HEK293T (cell line): ENCODE measurements around the gene C1GALT1.

Source experiments
- CTCF ChIA-PET: fragments of 350-600 bp; formaldehyde crosslinking; extraction: SDS; loops from one replicate; lab custom pipeline; 2021; ENCODE audit warnings: antibody characterized with exemption, inconsistent platforms; lab: Yijun Ruan, JAX
- POLR2A ChIA-PET: fragments of 350-600 bp; formaldehyde crosslinking; extraction: SDS; loops from one replicate; lab custom pipeline; 2020; ENCODE audit warnings: antibody characterized with exemption, inconsistent platforms; lab: Yijun Ruan, JAX
- DNase-seq: peaks from one replicate; pipeline ENCODE4 v3.0.0; 2012; ENCODE audit warnings: mixed read lengths; ENCODE audit errors: extremely low spot score
- ARNT ChIP-seq: fragments of 450-650 bp; IDR thresholded peaks from 2 replicates; pipeline ENCODE4 v1.6.1; 2017; ENCODE audit warnings: mild to moderate bottlenecking
- BHLHE40 ChIP-seq: fragments of 450-650 bp; IDR thresholded peaks from 2 replicates; pipeline ENCODE4 v1.6.1; 2016; ENCODE audit warnings: mild to moderate bottlenecking, moderate library complexity, borderline replicate concordance
- CTBP1 ChIP-seq: fragments of 450-650 bp; IDR thresholded peaks from 2 replicates; pipeline ENCODE4 v1.6.1; 2016; ENCODE audit warnings: borderline replicate concordance
- ELF4 ChIP-seq: fragments of 450-650 bp; IDR thresholded peaks from 2 replicates; pipeline ENCODE4 v1.6.1; 2017; ENCODE audit warnings: antibody characterized with exemption
- FOXA1 ChIP-seq: fragments of 450-650 bp; IDR thresholded peaks from 2 replicates; pipeline ENCODE4 v1.6.1; 2016; ENCODE audit warnings: mild to moderate bottlenecking
- FOXK2 ChIP-seq: fragments of 450-650 bp; IDR thresholded peaks from 2 replicates; pipeline ENCODE4 v1.6.1; 2016; ENCODE audit warnings: mild to moderate bottlenecking
- FOXM1 ChIP-seq: fragments of 450-650 bp; IDR thresholded peaks from 2 replicates; pipeline ENCODE4 v1.6.1; 2017; ENCODE audit warnings: mild to moderate bottlenecking, borderline replicate concordance
- HDGF ChIP-seq: fragments of 450-650 bp; IDR thresholded peaks from 2 replicates; pipeline ENCODE4 v1.6.1; 2017; ENCODE audit warnings: antibody characterized with exemption, borderline replicate concordance
- L3MBTL2 ChIP-seq: fragments of 450-650 bp; conservative IDR thresholded peaks from 2 replicates; pipeline ENCODE4 v1.6.1; 2016; ENCODE audit warnings: mild to moderate bottlenecking
- LEF1 ChIP-seq: fragments of 450-650 bp; IDR thresholded peaks from 2 replicates; pipeline ENCODE4 v1.6.1; 2017; ENCODE audit warnings: mild to moderate bottlenecking, borderline replicate concordance
- NFRKB ChIP-seq: fragments of 450-650 bp; IDR thresholded peaks from 2 replicates; pipeline ENCODE4 v1.6.1; 2016; ENCODE audit warnings: mild to moderate bottlenecking, moderate library complexity
- SP1 ChIP-seq: fragments of 450-650 bp; IDR thresholded peaks from 2 replicates; pipeline ENCODE4 v1.6.1; 2017
- SUZ12 ChIP-seq: fragments of 450-650 bp; IDR thresholded peaks from 2 replicates; pipeline ENCODE4 v1.6.1; 2016; ENCODE audit warnings: mild to moderate bottlenecking
- TARDBP ChIP-seq: fragments of 450-650 bp; IDR thresholded peaks from 2 replicates; pipeline ENCODE4 v1.6.1; 2016
- ZNF384 ChIP-seq: fragments of 450-650 bp; IDR thresholded peaks from 2 replicates; pipeline ENCODE4 v1.6.1; 2016
- TF ChIP-seq, protein P1 (sequence below): fragments of 450-650 bp; IDR thresholded peaks from 2 replicates; pipeline ENCODE4 v1.6.1; 2016

Gene C1GALT1

DNA sequence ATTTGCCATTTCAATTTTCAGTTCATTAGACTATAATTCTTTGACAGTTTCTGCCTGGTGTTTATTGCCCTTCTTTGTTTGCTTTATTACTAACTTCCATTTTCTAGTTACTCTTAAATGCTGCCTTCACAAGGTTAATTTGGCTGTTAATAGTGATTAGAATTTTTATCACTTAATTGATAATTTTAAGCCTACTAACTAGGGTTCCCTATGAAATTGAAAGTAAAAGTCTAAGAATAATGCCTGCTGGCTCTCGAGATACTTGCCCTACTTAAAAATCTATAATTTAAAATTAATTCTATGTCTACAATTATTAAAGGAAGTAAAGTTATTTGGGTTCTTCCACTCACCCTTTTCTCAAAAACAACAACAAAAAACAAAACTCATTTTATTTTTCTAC is 65.3 kb downstream of the C1GALT1 start:
- ChIA-PET CTCF (no interaction called here), POLR2A (no interaction called here)
- DNase-seq, result no peak
- TF ChIP-seq FOXK2 (no peak), ELF4 (no peak), SUZ12 (no peak)

DNA sequence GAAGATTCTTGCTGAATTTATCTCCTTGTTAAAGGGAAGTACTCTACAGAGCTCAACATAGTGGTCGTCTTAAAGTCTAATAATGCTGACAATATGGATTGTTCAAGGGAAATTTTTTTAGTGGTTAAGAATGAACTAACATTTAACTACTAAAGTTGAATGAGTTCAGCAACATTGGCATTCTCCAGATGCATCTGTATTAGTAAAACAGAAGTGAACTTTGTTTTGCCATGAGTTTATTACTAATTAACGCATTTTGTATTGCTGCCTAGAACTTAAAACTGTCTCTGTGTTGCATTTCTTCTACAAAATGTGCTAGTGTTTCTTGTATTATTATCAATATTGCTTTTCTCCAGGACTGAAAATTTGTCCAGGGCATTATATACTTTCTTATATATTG is 67.5 kb downstream of the C1GALT1 start:
- CTCF ChIA-PET, result interaction anchor here (0.6 kb wide), 1 partner anchor 17 kb away, joined by 11 read pairs; no protein-coding TSS in a partner anchor
- no peak for DNase-seq
- POLR2A ChIA-PET, result no interaction called here
- TF ChIP-seq NFRKB, result no peak
- no peak for TF ChIP-seq SUZ12
- TF ChIP-seq FOXM1, result no peak
- TF ChIP-seq SP1, result no peak
- no peak for TF ChIP-seq ELF4
- no peak for TF ChIP-seq ZNF384
- TF ChIP-seq BHLHE40, result no peak
- no peak for TF ChIP-seq LEF1

DNA sequence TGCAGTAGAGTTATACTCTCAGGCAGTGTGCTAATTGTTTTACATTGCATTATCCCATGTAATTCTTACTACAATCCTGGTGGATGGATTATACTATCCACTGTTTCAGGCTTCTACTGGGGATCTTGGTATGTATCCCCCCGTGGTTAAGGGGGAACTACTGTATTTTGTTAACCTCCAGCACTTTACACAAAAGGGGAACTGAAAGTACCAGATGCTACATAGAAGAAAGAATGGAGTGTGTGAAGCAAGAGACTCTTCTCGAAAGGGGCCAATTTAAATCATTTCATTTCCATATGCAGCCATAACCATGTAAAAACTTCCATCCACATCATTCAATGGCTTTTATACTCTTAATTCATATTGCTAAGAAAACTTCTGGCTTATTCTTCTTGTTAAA is 69.4 kb downstream of the C1GALT1 start:
- no peak for TF ChIP-seq ZNF384
- TF ChIP-seq NFRKB, result no peak
- no peak for TF ChIP-seq FOXA1
- TF ChIP-seq CTBP1, result no peak
- no peak for TF ChIP-seq BHLHE40
- no peak for TF ChIP-seq ELF4
- no peak for TF ChIP-seq LEF1
- no peak for TF ChIP-seq SP1
- CTCF ChIA-PET, result no interaction called here
- DNase-seq, result no peak
- POLR2A ChIA-PET, result no interaction called here

DNA sequence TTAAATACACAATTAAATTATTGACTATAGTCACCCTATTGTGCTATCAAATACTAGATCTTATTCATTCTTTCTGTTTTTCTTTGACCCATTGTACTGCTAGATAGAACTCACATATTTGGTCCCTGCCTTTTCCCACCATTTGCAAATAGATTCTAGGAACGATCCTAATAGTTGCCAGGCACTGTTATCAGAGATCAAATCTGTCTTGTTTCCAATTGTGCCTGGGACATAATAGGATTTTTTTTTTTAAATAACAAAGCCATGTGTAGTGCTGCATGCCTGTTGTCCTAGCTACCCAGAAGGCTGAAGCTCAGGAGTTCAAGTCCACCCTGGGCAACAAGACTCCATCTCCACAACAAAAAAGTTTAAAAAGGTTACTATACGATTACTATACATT is 72.0 kb downstream of the C1GALT1 start:
- CTCF ChIA-PET, result no interaction called here
- TF ChIP-seq HDGF (no peak), ZNF384 (no peak), SP1 (no peak), TARDBP (no peak), LEF1 (no peak), ELF4 (no peak), ARNT (no peak), SUZ12 (no peak), NFRKB (no peak), CTBP1 (no peak), L3MBTL2 (no peak), FOXM1 (no peak), BHLHE40 (no peak), FOXA1 (no peak), FOXK2 (no peak)
- TF ChIP-seq, protein P1, sequence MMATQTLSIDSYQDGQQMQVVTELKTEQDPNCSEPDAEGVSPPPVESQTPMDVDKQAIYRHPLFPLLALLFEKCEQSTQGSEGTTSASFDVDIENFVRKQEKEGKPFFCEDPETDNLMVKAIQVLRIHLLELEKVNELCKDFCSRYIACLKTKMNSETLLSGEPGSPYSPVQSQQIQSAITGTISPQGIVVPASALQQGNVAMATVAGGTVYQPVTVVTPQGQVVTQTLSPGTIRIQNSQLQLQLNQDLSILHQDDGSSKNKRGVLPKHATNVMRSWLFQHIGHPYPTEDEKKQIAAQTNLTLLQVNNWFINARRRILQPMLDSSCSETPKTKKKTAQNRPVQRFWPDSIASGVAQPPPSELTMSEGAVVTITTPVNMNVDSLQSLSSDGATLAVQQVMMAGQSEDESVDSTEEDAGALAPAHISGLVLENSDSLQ, result no peak
- DNase-seq, result no peak
- POLR2A ChIA-PET, result no interaction called here

DNA sequence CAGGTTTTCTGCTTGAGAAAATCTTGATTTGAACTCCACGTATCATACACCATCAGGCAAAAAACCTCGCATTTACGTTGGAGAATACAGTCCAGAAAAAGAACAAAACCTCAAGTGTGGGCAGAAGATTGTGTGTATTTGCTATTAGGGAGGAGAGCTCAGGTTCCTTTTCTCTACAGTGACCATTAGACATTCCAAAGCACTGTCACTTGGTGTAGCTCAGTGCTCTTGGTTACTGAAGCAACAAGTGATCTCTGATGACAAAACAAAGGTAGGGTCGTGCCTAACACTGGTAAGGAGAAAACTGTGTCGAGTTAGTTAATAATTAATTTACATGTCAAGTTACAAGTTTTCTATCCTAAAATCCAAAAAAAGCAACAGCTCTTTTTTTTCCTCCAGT is 72.6 kb downstream of the C1GALT1 start:
- no peak for DNase-seq
- ChIA-PET POLR2A (no interaction called here), CTCF (no interaction called here)
- TF ChIP-seq BHLHE40 (no peak), FOXK2 (no peak)
- TF ChIP-seq, protein P1, result no peak

DNA sequence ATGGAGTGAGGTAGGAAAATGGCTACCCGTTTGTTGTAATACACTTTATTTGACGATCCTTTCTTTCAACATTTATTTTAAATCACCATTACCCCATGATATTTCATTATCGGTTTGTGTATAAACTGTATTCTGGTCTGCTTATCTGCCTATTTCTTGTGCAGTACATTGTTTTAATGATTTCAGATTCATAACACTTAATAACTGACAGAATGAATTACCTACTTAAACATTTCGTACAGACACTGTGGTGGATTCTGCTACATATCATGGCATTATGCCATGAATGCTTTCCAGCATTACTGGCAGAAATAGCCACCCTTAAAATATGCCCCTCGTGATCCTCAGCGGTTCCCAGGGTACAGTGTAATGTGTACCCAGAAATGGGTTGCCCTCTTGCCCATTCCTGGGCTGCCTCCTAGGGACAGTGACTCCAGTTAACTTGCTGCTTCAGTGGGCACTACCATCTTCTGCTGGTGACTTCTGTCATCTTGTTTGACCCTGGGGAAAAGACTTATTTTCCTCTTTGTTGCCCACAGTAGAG is 74.5 kb downstream of the C1GALT1 start:
- CTCF ChIA-PET, result no interaction called here
- no peak for DNase-seq
- POLR2A ChIA-PET, result no interaction called here

DNA sequence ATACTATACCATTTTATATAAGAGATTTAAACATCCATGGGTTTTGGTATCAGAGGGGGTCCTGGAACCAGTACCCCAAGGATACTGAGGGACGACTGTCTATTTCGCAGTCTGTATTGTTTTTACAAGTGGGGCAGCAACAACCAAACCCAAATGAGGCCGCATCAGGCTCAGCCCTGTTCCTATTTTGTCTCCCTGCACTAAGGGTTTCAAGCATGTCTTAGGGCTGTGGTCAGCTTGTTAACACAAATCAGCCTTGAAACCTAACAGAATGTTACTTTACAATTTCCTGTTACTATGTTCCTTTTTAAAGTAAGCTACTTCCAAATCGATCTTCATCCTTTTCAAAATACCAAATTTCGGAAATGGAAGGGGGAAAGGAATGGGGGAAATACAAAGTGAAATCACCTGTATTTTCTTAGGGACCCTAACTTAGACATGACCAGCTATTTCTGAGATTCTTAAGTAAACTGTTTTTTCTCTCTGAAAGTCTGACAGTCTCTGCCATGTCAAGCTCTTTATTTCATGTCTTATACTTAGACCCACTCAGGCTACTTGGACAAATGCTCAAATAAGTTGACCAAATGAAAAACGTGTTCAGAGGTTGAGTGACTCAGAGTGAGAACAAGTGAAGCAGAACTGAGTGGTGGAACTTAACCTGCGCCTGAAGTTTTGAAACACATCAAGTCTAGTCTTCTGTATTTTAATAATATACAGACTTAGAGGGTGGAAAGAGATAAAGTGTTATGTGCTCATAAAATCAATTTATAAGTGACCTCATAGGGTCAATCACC is 75.8 kb downstream of the C1GALT1 start:
- TF ChIP-seq HDGF (no peak), TARDBP (no peak), BHLHE40 (no peak), ELF4 (no peak), ZNF384 (no peak), ARNT (no peak), LEF1 (no peak), SP1 (no peak), CTBP1 (no peak), NFRKB (no peak), SUZ12 (no peak)
- DNase-seq, result no peak
- ChIA-PET CTCF (no interaction called here), POLR2A (no interaction called here)

More for the DNA sequence above, 74.5 kb downstream of the C1GALT1 start:
- TF ChIP-seq SP1 (no peak), TARDBP (no peak), NFRKB (no peak), ELF4 (no peak), L3MBTL2 (no peak), ARNT (no peak), ZNF384 (no peak)
